SK-N-SH (cell line): ENCODE data around the gene DGCR8. TPM values are rescaled to one million over a fixed set of nuclear protein-coding genes. Genes with fewer than 3 reads are reported as not detected.

Source experiments
- CTCF ChIA-PET: fragments of 300-600, 350-600 bp; formaldehyde crosslinking; extraction: SDS; loops from one replicate; lab custom pipeline; 2021; lab: Yijun Ruan, JAX
- POLR2A ChIA-PET: fragments of 350-600 bp; sonication (Branson Sonifier 250); formaldehyde crosslinking; extraction: SDS; loops from one replicate; lab custom pipeline; 2020; ENCODE audit warnings: antibody characterized with exemption, inconsistent platforms; lab: Yijun Ruan, JAX
- DNase-seq: peaks from one replicate; pipeline ENCODE4 v3.0.0; 2012
- H2AFZ ChIP-seq: fragments of 200-600 bp; sonication (generic); 2 replicates; pipeline ENCODE4 v1.8.1; 2016; ENCODE audit warnings: antibody characterized with exemption, mild to moderate bottlenecking, low read depth
- H3F3A ChIP-seq: fragments of 200-600 bp; sonication (generic); replicated peaks from 2 replicates; pipeline ENCODE3; 2016; ENCODE audit warnings: antibody characterized with exemption, mild to moderate bottlenecking; ENCODE audit not compliant: insufficient read depth
- H3K27ac ChIP-seq, 2 experiments: fragments of 200-500 bp in 1 of 2; fragments of 200-600 bp in 1 of 2; sonication (Bioruptor generic) in 1 of 2; sonication (generic), shearing (Covaris generic) in 1 of 2; 2 replicates each; pipeline versions ENCODE4 v1.5.1 to v1.6.1; 2014 to 2016; ENCODE audit warnings: low read depth in 2 of 2, inconsistent platforms in 1 of 2, low read length in 1 of 2, mild to moderate bottlenecking in 1 of 2, mixed read lengths in 1 of 2
- H3K27me3 ChIP-seq: fragments of 200-600 bp; sonication (generic), shearing (Covaris generic); 2 replicates; pipeline ENCODE4 v1.6.1; 2016; ENCODE audit warnings: mixed run types; ENCODE audit not compliant: insufficient read depth
- H3K36me3 ChIP-seq, 2 experiments: fragments of 200-500 bp in 1 of 2; fragments of 200-600 bp in 1 of 2; sonication (Bioruptor generic) in 1 of 2; sonication (generic) in 1 of 2; replicated peaks in 1 of 2; 2 replicates each; pipeline versions ENCODE3 to v1.5.1; 2014 to 2016; ENCODE audit warnings: low read length in 1 of 2, mild to moderate bottlenecking in 1 of 2; ENCODE audit not compliant: insufficient read depth in 2 of 2, control insufficient read depth in 1 of 2
- H3K4me1 ChIP-seq, 2 experiments: fragments of 200-500 bp in 1 of 2; fragments of 200-600 bp in 1 of 2; sonication (Bioruptor generic) in 1 of 2; sonication (generic), shearing (Covaris generic) in 1 of 2; 2 replicates each; pipeline versions ENCODE4 v1.5.1 to v1.6.1; 2014 to 2016; ENCODE audit warnings: low read depth in 1 of 2, low read length in 1 of 2, mixed run types in 1 of 2; ENCODE audit not compliant: insufficient read depth in 2 of 2, control insufficient read depth in 1 of 2
- H3K4me2 ChIP-seq: fragments of 200-600 bp; sonication (generic), shearing (Covaris generic); 2 replicates; pipeline ENCODE4 v1.6.1; 2017; ENCODE audit warnings: mixed run types
- H3K4me3 ChIP-seq, 2 experiments: fragments of 200-500 bp in 1 of 2; fragments of 200-600 bp in 1 of 2; sonication (Bioruptor generic) in 1 of 2; sonication (generic), shearing (Covaris generic) in 1 of 2; 2 replicates each; pipeline versions ENCODE4 v1.5.1 to v1.8.1; 2014 to 2016; ENCODE audit warnings: low read depth in 2 of 2, inconsistent platforms in 1 of 2, low read length in 1 of 2, mild to moderate bottlenecking in 1 of 2, mixed read lengths in 1 of 2, moderate library complexity in 1 of 2
- H3K79me2 ChIP-seq: fragments of 200-600 bp; sonication (generic); 2 replicates; pipeline ENCODE4 v1.8.1; 2017; ENCODE audit warnings: mild to moderate bottlenecking; ENCODE audit not compliant: insufficient read depth
- H3K9ac ChIP-seq: fragments of 200-600 bp; sonication (generic); 2 replicates; pipeline ENCODE4 v1.6.1; 2017; ENCODE audit warnings: mixed run types
- H3K9me2 ChIP-seq: fragments of 200-600 bp; sonication (generic); 2 replicates; pipeline ENCODE4 v1.6.1; 2017; ENCODE audit warnings: mixed run types
- H3K9me3 ChIP-seq: fragments of 200-600 bp; sonication (generic); 2 replicates; pipeline ENCODE4 v1.6.1; 2017; ENCODE audit warnings: mixed run types, mild to moderate bottlenecking, moderate library complexity
- H4K20me1 ChIP-seq: fragments of 200-600 bp; sonication (generic); 2 replicates; pipeline ENCODE4 v1.6.1; 2017; ENCODE audit warnings: mild to moderate bottlenecking, mixed run types; ENCODE audit not compliant: insufficient read depth
- CHD2 ChIP-seq: fragments of 150-350 bp; IDR thresholded peaks from 2 replicates; pipeline ENCODE4 v1.6.1; 2018; ENCODE audit warnings: low read length; ENCODE audit not compliant: partially characterized antibody
- CTCF ChIP-seq: fragments of 200-600 bp; sonication (generic); IDR thresholded peaks from 2 replicates; pipeline ENCODE4 v1.6.1; 2017; ENCODE audit warnings: antibody characterized with exemption, mild to moderate bottlenecking, moderate library complexity
- ELF1 ChIP-seq: IDR thresholded peaks from 2 replicates; pipeline ENCODE4 v1.4.0; 2012
- IRF3 ChIP-seq: fragments of 150-350 bp; IDR thresholded peaks from 2 replicates; pipeline ENCODE4 v1.6.1; 2016; ENCODE audit warnings: mild to moderate bottlenecking, low read depth, low read length
- JUND ChIP-seq: IDR thresholded peaks from 2 replicates; pipeline ENCODE4 v1.4.0; 2012
- MEF2A ChIP-seq: IDR thresholded peaks from 2 replicates; pipeline ENCODE4 v1.4.0; 2012; ENCODE audit warnings: low read depth, borderline replicate concordance
- MXI1 ChIP-seq: IDR thresholded peaks from 2 replicates; pipeline ENCODE4 v1.6.1; 2012; ENCODE audit warnings: mild to moderate bottlenecking, low read depth, low read length, improper control_type of control experiment
- NFIC ChIP-seq: IDR thresholded peaks from 2 replicates; pipeline ENCODE4 v1.4.0; 2012; ENCODE audit warnings: borderline replicate concordance
- NRF1 ChIP-seq: IDR thresholded peaks from 2 replicates; pipeline ENCODE4 v1.6.1; 2012; ENCODE audit warnings: low read depth, mild to moderate bottlenecking, low read length
- PBX3 ChIP-seq: IDR thresholded peaks from 2 replicates; pipeline ENCODE4; 2012
- RAD21 ChIP-seq: IDR thresholded peaks from 2 replicates; pipeline ENCODE4 v1.6.1; 2012; ENCODE audit warnings: mild to moderate bottlenecking, low read length
- RCOR1 ChIP-seq: fragments of 150-350 bp; IDR thresholded peaks from 2 replicates; pipeline ENCODE4 v1.6.1; 2017; ENCODE audit warnings: antibody characterized with exemption, low read length
- REST ChIP-seq: IDR thresholded peaks from 2 replicates; pipeline ENCODE4 v1.6.1; 2012; ENCODE audit warnings: mild to moderate bottlenecking, low read depth, low read length, moderate library complexity
- RFX5 ChIP-seq: IDR thresholded peaks from 2 replicates; pipeline ENCODE4 v1.6.1; 2012; ENCODE audit warnings: mild to moderate bottlenecking, improper control_type of control experiment, low read length
- SIN3A ChIP-seq: IDR thresholded peaks from 2 replicates; pipeline ENCODE4 v1.6.1; 2012; ENCODE audit warnings: low read depth, mild to moderate bottlenecking, low read length, moderate library complexity, borderline replicate concordance
- TCF12 ChIP-seq: IDR thresholded peaks from 2 replicates; pipeline ENCODE4 v1.4.0; 2012
- YY1 ChIP-seq: IDR thresholded peaks from 2 replicates; pipeline ENCODE4 v1.4.0; 2012; ENCODE audit warnings: low read depth, mild to moderate bottlenecking
- ZBTB33 ChIP-seq: IDR thresholded peaks from 2 replicates; pipeline ENCODE4 v1.4.0; 2012; ENCODE audit warnings: low read depth, borderline replicate concordance
- WGBS: methylation state at CpG from one replicate; pipeline ENCODE4 v1.1.6; 2017; ENCODE audit warnings: low lambda C conversion rate; 5-methylcytosine and 5-hydroxymethylcytosine counted together
- polyA plus RNA-seq, 3 experiments: library from polyadenylated mRNA; depleted of rRNA; stranded (reverse); fragments of >200 nt; gene quantifications; 2 replicates each; pipeline ENCODE4 v1.2.3, GENCODE V29; 2012

DGCR8 gene
- polyA plus RNA-seq, 1 of the 3 experiments (the other 2 are of a cell fraction): 26.5 TPM

- TF ChIP-seq CTCF (no peak), IRF3 (peak; percentile 75), JUND (no peak), SIN3A (peak; percentile 73; the same call in 1 of the 2 replicates)
These were observed at the start of gene DGCR8 (continued) for GRCh38 chr22:20079745-20080444.

GRCh38 chr22:20031732-20032406 lies 48.2 kb upstream of the DGCR8 start:
- H3K4me2 ChIP-seq: no peak overlapping the region
- no peak overlapping the region for H3K4me3 ChIP-seq
- no peak overlapping the region for H2AFZ ChIP-seq
- POLR2A ChIA-PET: no interaction called here
- H3K9me2 ChIP-seq: no peaks in the 10 kb centered on the region
- no peak overlapping the region for H3K9ac ChIP-seq
- H3K36me3 ChIP-seq: no peaks in the 10 kb centered on the region
- peaks cover 0 to 35% of the 10 kb centered on the region in 2 experiments; a peak in 1 of 4 replicates for H3K4me1 ChIP-seq
- TF ChIP-seq CHD2 (no peak), NFIC (no peak), MXI1 (no peak), PBX3 (no peak), REST (no peak), RAD21 (no peak), ZBTB33 (no peak), RCOR1 (no peak), MEF2A (no peak), RFX5 (no peak), JUND (no peak), NRF1 (no peak), ELF1 (no peak), YY1 (no peak), TCF12 (no peak)
- TF ChIP-seq, all 33 proteins: peak for 0
- Histone ChIP-seq H3K9me3 (no peaks in the 10 kb centered on the region), H3K79me2 (peaks cover 24% of the 10 kb centered on the region; the same call in 1 of the 2 replicates), H4K20me1 (peaks cover 20% of the 10 kb centered on the region; the same call in 1 of the 2 replicates), H3F3A (no peaks in the 10 kb centered on the region), H3K27ac (no peak overlapping the region), H3K27me3 (no peaks in the 10 kb centered on the region)
- 86% methylated on average over 5 of the region's 16 CpGs for WGBS
- CTCF ChIA-PET: interaction anchor here (0.8 to 1.5 kb wide), 4 partner anchors 13 to 62 kb away, joined by 3 read pairs; no protein-coding TSS in a partner anchor
- no peak for DNase-seq
